ENCODE data around the gene PCDHGA8.

PCDHGA8 gene

GRCh38 chr5:141434006-141434405, 41.6 kb downstream of the PCDHGA8 start:
- DNase-seq = no peak

GRCh38 chr5:141437221-141437620, 44.8 kb downstream of the PCDHGA8 start:
- DNase-seq = no peak

- no peak for DNase-seq
Observed at GRCh38 chr5:141439411-141440141, 47.1 kb downstream of the PCDHGA8 start.

GRCh38 chr5:141440341-141440740, 47.9 kb downstream of the PCDHGA8 start:
- DNase-seq = no peak

- no peak for DNase-seq
Observed at GRCh38 chr5:141441571-141442170, 49.2 kb downstream of the PCDHGA8 start.

Data from SHP77 treated with DMSO at 0.1 percent for 48 hours (cell line).